Measurements from ENCODE around the gene ASPHD2.

Gene ASPHD2

GRCh38 chr22:26432619-26433311 is 3.7 kb downstream of the ASPHD2 start:
- TF ChIP-seq GATA2 (IDR thresholded peaks at IDR 0.05; ENCODE audit: low read depth, low read length) (no peak), GATA3 (IDR thresholded peaks at IDR 0.05; ENCODE audit: low read depth, low read length) (no peak)

GRCh38 chr22:26433805-26434204 is 4.7 kb downstream of the ASPHD2 start:
- TF ChIP-seq GATA2 (IDR thresholded peaks at IDR 0.05; ENCODE audit: low read depth, low read length), result no peak
- TF ChIP-seq GATA3 (IDR thresholded peaks at IDR 0.05; ENCODE audit: low read depth, low read length), result no peak

GRCh38 chr22:26435327-26436093 is 6.5 kb downstream of the ASPHD2 start:
- TF ChIP-seq GATA3 (IDR thresholded peaks at IDR 0.05; ENCODE audit: low read depth, low read length), result no peak
- no peak for TF ChIP-seq GATA2 (IDR thresholded peaks at IDR 0.05; ENCODE audit: low read depth, low read length)

- TF ChIP-seq GATA3 (IDR thresholded peaks at IDR 0.05; ENCODE audit: low read depth, low read length), result no peak
- no peak for TF ChIP-seq GATA2 (IDR thresholded peaks at IDR 0.05; ENCODE audit: low read depth, low read length)
Measured at GRCh38 chr22:26436903-26437515, 7.9 kb downstream of the ASPHD2 start.

- TF ChIP-seq GATA3 (IDR thresholded peaks at IDR 0.05; ENCODE audit: low read depth, low read length), result no peak
- no peak for TF ChIP-seq GATA2 (IDR thresholded peaks at IDR 0.05; ENCODE audit: low read depth, low read length)
Measured at GRCh38 chr22:26437694-26438392, 8.8 kb downstream of the ASPHD2 start.

- TF ChIP-seq GATA2 (IDR thresholded peaks at IDR 0.05; ENCODE audit: low read depth, low read length), result peak; percentile 47; the same call in 1 of the 2 replicates
Measured at GRCh38 chr22:26438776-26439175, 9.7 kb downstream of the ASPHD2 start.

- TF ChIP-seq GATA3 (IDR thresholded peaks at IDR 0.05; ENCODE audit: low read depth, low read length) (no peak), GATA2 (IDR thresholded peaks at IDR 0.05; ENCODE audit: low read depth, low read length) (no peak)
Measured at GRCh38 chr22:26439559-26439958, 10.5 kb downstream of the ASPHD2 start.

GRCh38 chr22:26442086-26442756 is 13.2 kb downstream of the ASPHD2 start:
- no peak for TF ChIP-seq GATA2 (IDR thresholded peaks at IDR 0.05; ENCODE audit: low read depth, low read length)

- TF ChIP-seq GATA3 (IDR thresholded peaks at IDR 0.05; ENCODE audit: low read depth, low read length) (no peak), GATA2 (IDR thresholded peaks at IDR 0.05; ENCODE audit: low read depth, low read length) (no peak)
Measured at GRCh38 chr22:26443901-26444690, 15.0 kb downstream of the ASPHD2 start.

- TF ChIP-seq GATA3 (IDR thresholded peaks at IDR 0.05; ENCODE audit: low read depth, low read length) (no peak), GATA2 (IDR thresholded peaks at IDR 0.05; ENCODE audit: low read depth, low read length) (no peak)
Measured at GRCh38 chr22:26444777-26445176, 15.7 kb downstream of the ASPHD2 start.

GRCh38 chr22:26445577-26446275 is 16.7 kb downstream of the ASPHD2 start:
- TF ChIP-seq GATA2 (IDR thresholded peaks at IDR 0.05; ENCODE audit: low read depth, low read length) (no peak), GATA3 (IDR thresholded peaks at IDR 0.05; ENCODE audit: low read depth, low read length) (no peak)

GRCh38 chr22:26446808-26447515 is 17.9 kb downstream of the ASPHD2 start:
- no peak for TF ChIP-seq GATA2 (IDR thresholded peaks at IDR 0.05; ENCODE audit: low read depth, low read length)
- no peak for TF ChIP-seq GATA3 (IDR thresholded peaks at IDR 0.05; ENCODE audit: low read depth, low read length)
